HG03060 (cell line): ENCODE measurements around the gene CNR2.
"Not testable (repeated sequence)": the region's sequence is repeated elsewhere in the genome, so short reads cannot be mapped to it uniquely, and the experiment has no call there.

Source experiments
- ATAC-seq: cut with Tn5 transposase; IDR thresholded peaks from one replicate; pipeline ENCODE4 v1.9.1; 2021; ENCODE audit warnings: low read depth, moderate number of reproducible peaks; ENCODE audit not compliant: unreplicated experiment

CNR2 gene

DNA sequence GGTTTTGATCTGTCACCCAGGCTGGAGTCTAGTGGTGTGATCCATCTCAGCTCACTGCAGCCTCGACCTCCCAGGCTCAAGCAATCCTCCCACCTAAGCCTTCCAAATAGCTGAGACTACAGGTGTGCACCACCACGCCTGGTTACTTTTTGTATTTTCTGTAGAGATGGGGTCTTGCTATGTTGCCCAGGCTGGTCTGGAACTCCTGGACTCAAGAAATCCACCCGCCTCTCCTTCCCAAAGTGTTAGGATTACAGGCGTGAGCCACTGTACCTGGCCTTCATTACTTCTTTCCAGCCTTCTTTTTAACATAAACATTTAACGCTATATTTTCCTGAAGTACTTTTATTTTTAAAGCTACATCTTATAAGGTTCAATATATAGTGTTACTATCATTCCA is 69.5 kb downstream of the CNR2 start:
- no peak for ATAC-seq

DNA sequence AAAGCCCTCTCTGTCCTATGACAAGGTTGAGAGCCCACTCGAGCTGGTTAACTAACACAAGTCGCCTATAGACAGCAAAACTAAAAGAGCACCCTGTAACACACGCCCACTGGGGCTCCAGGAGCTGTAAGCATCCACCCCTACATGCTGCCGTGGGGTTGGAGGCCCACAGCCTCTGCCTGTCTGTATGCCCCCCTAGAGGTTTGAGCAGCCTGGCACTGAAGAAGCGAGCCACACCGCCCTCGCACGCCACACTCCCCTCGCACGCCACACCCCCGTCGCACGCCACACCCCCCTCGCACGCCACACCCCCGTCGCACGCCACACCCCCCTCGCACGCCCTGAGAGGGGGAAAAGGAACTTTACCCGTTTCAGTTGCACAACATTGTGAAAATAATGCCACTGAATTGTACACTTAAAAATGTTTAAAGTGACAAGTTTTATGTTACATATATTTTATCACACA is 74.7 kb downstream of the CNR2 start:
- ATAC-seq: no peak

DNA sequence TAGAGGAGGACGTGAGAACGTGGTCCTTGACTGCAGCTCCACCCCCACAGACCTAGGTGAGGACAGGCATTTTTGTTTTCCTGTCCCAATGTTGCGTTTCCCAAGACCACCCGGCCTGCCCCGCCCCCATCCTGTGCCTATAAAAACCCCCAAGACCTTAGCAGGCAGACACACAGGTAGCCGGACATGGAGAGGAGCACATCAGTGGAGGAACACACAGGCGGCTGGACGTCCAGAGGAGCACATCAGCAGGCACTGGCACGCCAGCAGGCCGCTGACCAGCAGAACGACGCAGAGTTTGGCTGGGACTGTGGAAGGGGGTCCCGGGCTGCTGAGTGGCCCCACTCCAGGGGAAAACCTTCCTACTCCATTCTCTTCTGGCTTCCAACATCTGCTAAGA is 75.3 kb downstream of the CNR2 start:
- ATAC-seq: no peak

GRCh38 chr1:23836037-23836436 is 77.1 kb downstream of the CNR2 start:
- no peak for ATAC-seq

DNA sequence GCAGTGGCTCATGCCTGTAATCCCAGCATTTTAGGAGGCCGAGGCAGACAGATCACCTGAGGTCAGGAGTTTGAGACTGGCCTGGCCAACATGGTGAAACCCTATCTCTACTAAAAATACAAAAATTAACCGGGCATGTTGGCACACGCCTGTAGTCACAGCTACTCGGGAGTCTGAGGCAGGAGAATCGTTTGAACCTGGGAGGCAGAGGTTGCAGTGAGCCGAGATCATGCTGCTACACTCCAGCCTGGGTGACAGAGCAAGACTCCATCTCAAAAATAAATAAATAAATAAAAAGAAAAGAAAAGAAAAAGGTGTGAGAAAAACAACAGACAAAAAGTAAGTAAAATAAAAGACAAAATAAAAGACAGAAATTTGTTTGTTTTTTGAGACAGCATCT is 79.0 kb downstream of the CNR2 start:
- ATAC-seq: not testable (repeated sequence)

GRCh38 chr1:23827717-23828116 is 85.4 kb downstream of the CNR2 start:
- ATAC-seq: no peak

GRCh38 chr1:23826590-23826989 is 86.6 kb downstream of the CNR2 start:
- not testable (repeated sequence) for ATAC-seq

DNA sequence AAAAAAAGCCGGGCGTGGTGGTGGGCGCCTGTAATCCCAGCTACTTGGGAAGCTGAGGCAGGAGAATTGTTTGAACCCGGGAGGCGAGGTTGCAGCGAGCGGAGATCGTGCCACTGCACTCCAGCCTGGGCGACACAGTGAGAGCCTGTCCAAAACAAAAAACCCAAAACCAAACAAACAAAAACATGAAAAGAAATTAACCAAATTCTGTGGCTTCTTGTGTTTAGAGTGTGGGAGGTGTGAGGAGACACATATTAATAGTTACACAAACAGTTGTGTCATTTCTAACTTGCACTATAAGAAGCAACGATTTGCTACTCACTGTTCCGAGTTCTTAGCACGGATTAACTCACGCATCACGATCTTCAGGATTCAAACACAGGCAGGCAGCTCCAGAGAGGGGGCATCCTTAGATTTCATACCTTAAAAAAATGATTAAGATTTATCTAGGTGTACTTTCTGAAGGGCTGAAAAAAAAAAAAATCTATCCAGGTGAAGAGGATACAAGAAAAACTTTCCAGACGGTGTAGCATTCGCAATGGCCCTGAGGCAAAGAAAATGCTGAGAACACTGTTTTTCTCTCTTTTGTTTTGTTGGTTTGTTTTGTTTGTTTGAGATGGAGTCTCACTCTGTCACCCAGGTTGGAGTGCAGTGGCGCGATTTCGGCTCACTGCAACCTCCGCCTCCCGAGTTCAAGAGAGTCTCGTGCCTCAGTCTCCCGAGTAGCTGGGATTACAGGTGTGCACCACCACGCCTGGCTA is 87.2 kb downstream of the CNR2 start:
- peak; percentile 58 for ATAC-seq

- ATAC-seq: peak; percentile 45
These were observed 87.9 kb downstream of the CNR2 start, which contains the start of gene HMGCL for GRCh38 chr1:23825076-23825761. HMGCL (minus strand) TSS chr1:23825429; CDS start chr1:23825415, 14 bp downstream.

DNA sequence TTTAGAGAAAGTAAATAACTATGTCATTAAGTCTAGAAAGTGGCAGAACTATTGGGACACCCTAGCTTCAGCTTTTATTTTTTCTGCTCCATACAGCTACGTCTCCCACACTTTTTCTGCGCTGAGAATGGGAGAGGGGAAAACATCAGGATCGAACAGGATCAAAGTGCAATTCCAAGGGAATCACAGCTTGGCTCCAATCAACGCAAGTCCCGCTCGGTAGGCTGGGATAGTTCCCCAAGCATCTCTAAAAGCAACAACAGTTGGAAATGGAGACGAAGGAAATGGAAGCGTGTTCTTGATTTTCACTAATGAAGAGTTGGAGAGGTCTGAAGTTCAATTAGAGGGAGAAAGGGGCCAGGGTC is 88.5 kb downstream of the CNR2 start:
- ATAC-seq: no peak

- no peak for ATAC-seq
These were observed 89.4 kb downstream of the CNR2 start for GRCh38 chr1:23823767-23824166.
